ENCODE results near the gene TANGO2. TPM values are rescaled to one million over a fixed set of nuclear protein-coding genes. Genes with fewer than 3 reads are reported as not detected.

Gene TANGO2
- polyA plus RNA-seq, 1 donor from 2014 or later = 12.7 TPM

- Histone ChIP-seq H3K79me2 (replicated peaks; ENCODE audit: insufficient read depth, low read length) (no peaks in the 10 kb centered on the region), H3F3A (ENCODE audit: insufficient read depth, low read length, poor library complexity, severe bottlenecking) (no peaks in the 10 kb centered on the region), H3K27ac (ENCODE audit: low read length) (no peak overlapping the region), H3K27me3 (ENCODE audit: insufficient read depth, low read depth, low read length) (no peaks in the 10 kb centered on the region), H3K4me3 (ENCODE audit: low read length) (no peak overlapping the region), H3K9ac (ENCODE audit: low read length) (no peak overlapping the region), H3K4me2 (ENCODE audit: low read length) (no peak overlapping the region), H4K20me1 (ENCODE audit: insufficient read depth) (no peaks in the 10 kb centered on the region), H2AFZ (ENCODE audit: low read depth, low read length) (no peak overlapping the region), H3K9me3 (ENCODE audit: low read length) (no peaks in the 10 kb centered on the region), H3K9me2 (ENCODE audit: insufficient read depth, low read length) (no peaks in the 10 kb centered on the region), H3K36me3 (ENCODE audit: insufficient read depth, low read length) (no peaks in the 10 kb centered on the region)
- TF ChIP-seq MXI1 (conservative IDR thresholded peaks at IDR 0.05; ENCODE audit: poor library complexity, severe bottlenecking) = no peak
- no peak for TF ChIP-seq SMC3 (conservative IDR thresholded peaks at IDR 0.05; ENCODE audit: poor library complexity)
- no peak for TF ChIP-seq RAD21 (conservative IDR thresholded peaks at IDR 0.05)
- no peak for TF ChIP-seq EP300 (conservative IDR thresholded peaks at IDR 0.05; ENCODE audit: poor library complexity, severe bottlenecking)
- no peak for TF ChIP-seq EZH2 (IDR thresholded peaks at IDR 0.05; ENCODE audit: borderline replicate concordance, insufficient read depth, low read length, poor library complexity, severe bottlenecking)
- no peak for TF ChIP-seq TAF1 (IDR thresholded peaks at IDR 0.05; ENCODE audit: low read depth)
- no peak for TF ChIP-seq CTCF (IDR thresholded peaks at IDR 0.05; ENCODE audit: poor library complexity, severe bottlenecking)
These were observed 28.4 kb upstream of the TANGO2 start for GRCh38 chr22:19992481-19992911.

- no peak for TF ChIP-seq RAD21 (conservative IDR thresholded peaks at IDR 0.05)
- no peak for TF ChIP-seq REST (IDR thresholded peaks at IDR 0.05; ENCODE audit: borderline replicate concordance)
- no peak for TF ChIP-seq SMC3 (conservative IDR thresholded peaks at IDR 0.05; ENCODE audit: poor library complexity)
- TF ChIP-seq POLR2AphosphoS5 (IDR thresholded peaks at IDR 0.05) = no peak
- TF ChIP-seq EP300 (conservative IDR thresholded peaks at IDR 0.05; ENCODE audit: poor library complexity, severe bottlenecking) = no peak
- no peak for TF ChIP-seq CTCF (IDR thresholded peaks at IDR 0.05; ENCODE audit: poor library complexity, severe bottlenecking)
- TF ChIP-seq EZH2 (IDR thresholded peaks at IDR 0.05; ENCODE audit: borderline replicate concordance, insufficient read depth, low read length, poor library complexity, severe bottlenecking) = no peak
- TF ChIP-seq TAF1 (IDR thresholded peaks at IDR 0.05; ENCODE audit: low read depth) = no peak
- no peak for TF ChIP-seq MXI1 (conservative IDR thresholded peaks at IDR 0.05; ENCODE audit: poor library complexity, severe bottlenecking)
These were observed 28.0 kb upstream of the TANGO2 start for GRCh38 chr22:19992921-19993355.

More at GRCh38 chr22:19992921-19993355, 28.0 kb upstream of the TANGO2 start:
- Histone ChIP-seq H3K4me3 (ENCODE audit: low read length) (no peak overlapping the region), H3K36me3 (ENCODE audit: insufficient read depth, low read length) (no peaks in the 10 kb centered on the region), H3K27me3 (ENCODE audit: insufficient read depth, low read depth, low read length) (no peaks in the 10 kb centered on the region), H3F3A (ENCODE audit: insufficient read depth, low read length, poor library complexity, severe bottlenecking) (no peaks in the 10 kb centered on the region), H4K20me1 (ENCODE audit: insufficient read depth) (no peaks in the 10 kb centered on the region), H3K9me2 (ENCODE audit: insufficient read depth, low read length) (no peaks in the 10 kb centered on the region), H3K9ac (ENCODE audit: low read length) (no peak overlapping the region), H3K4me2 (ENCODE audit: low read length) (no peak overlapping the region), H3K27ac (ENCODE audit: low read length) (no peak overlapping the region), H3K9me3 (ENCODE audit: low read length) (no peaks in the 10 kb centered on the region), H2AFZ (ENCODE audit: low read depth, low read length) (no peak overlapping the region), H3K79me2 (replicated peaks; ENCODE audit: insufficient read depth, low read length) (no peaks in the 10 kb centered on the region)

Data from neural cell (in vitro differentiated cells).